Measurements from ENCODE around the gene VSX2.
A peak's percentile ranks its signal among the peaks of the same experiment; 100 is the strongest.

VSX2 gene

GRCh38 chr14:74238974-74239847 is at the start of gene VSX2:
VSX2 (plus strand) TSS chr14:74239449; CDS start chr14:74239562, 113 bp downstream.
- FAIRE-seq: no peak
- no peak for DNase-seq (ENCODE audit: extremely low spot score, insufficient read length, low read depth)

- DNase-seq (ENCODE audit: extremely low spot score, insufficient read length, low read depth) (no peak), FAIRE-seq (no peak)
Measured at GRCh38 chr14:74190927-74191575, 48.2 kb upstream of the VSX2 start.

GRCh38 chr14:74194506-74195274 is 44.6 kb upstream of the VSX2 start:
- no peak for DNase-seq (ENCODE audit: extremely low spot score, insufficient read length, low read depth)
- FAIRE-seq: no peak

- FAIRE-seq (no peak), DNase-seq (ENCODE audit: extremely low spot score, insufficient read length, low read depth) (no peak)
Measured at GRCh38 chr14:74195623-74196022, 43.6 kb upstream of the VSX2 start.

GRCh38 chr14:74198441-74199234 is 40.6 kb upstream of the VSX2 start:
- FAIRE-seq (no peak), DNase-seq (ENCODE audit: extremely low spot score, insufficient read length, low read depth) (no peak)

GRCh38 chr14:74202113-74202512 is 37.1 kb upstream of the VSX2 start:
- DNase-seq (ENCODE audit: extremely low spot score, insufficient read length, low read depth) (no peak), FAIRE-seq (no peak)

GRCh38 chr14:74203639-74204038 is 35.6 kb upstream of the VSX2 start:
- FAIRE-seq: no peak

GRCh38 chr14:74204491-74204890 is 34.8 kb upstream of the VSX2 start:
- FAIRE-seq (no peak), DNase-seq (ENCODE audit: extremely low spot score, insufficient read length, low read depth) (no peak)

More at GRCh38 chr14:74203639-74204038, 35.6 kb upstream of the VSX2 start:
- DNase-seq (ENCODE audit: extremely low spot score, insufficient read length, low read depth): no peak

GRCh38 chr14:74205882-74206281 is 33.4 kb upstream of the VSX2 start:
- FAIRE-seq: no peak
- no peak for DNase-seq (ENCODE audit: extremely low spot score, insufficient read length, low read depth)

- DNase-seq (ENCODE audit: extremely low spot score, insufficient read length, low read depth) (no peak), FAIRE-seq (no peak)
Measured at GRCh38 chr14:74207943-74208342, 31.3 kb upstream of the VSX2 start.

GRCh38 chr14:74208642-74209041 is 30.6 kb upstream of the VSX2 start:
- no peak for FAIRE-seq

GRCh38 chr14:74211945-74212580 is 27.2 kb upstream of the VSX2 start:
- DNase-seq (ENCODE audit: extremely low spot score, insufficient read length, low read depth) (no peak), FAIRE-seq (no peak)

More at GRCh38 chr14:74208642-74209041, 30.6 kb upstream of the VSX2 start:
- DNase-seq (ENCODE audit: extremely low spot score, insufficient read length, low read depth): no peak

GRCh38 chr14:74213907-74214803 is 25.1 kb upstream of the VSX2 start:
- FAIRE-seq: no peak
- DNase-seq (ENCODE audit: extremely low spot score, insufficient read length, low read depth): no peak

- no peak for FAIRE-seq
- no peak for DNase-seq (ENCODE audit: extremely low spot score, insufficient read length, low read depth)
Measured at GRCh38 chr14:74216671-74217070, 22.6 kb upstream of the VSX2 start.

GRCh38 chr14:74217672-74218448 is 21.4 kb upstream of the VSX2 start:
- peak; percentile 70 for FAIRE-seq

GRCh38 chr14:74218462-74218861 is 20.8 kb upstream of the VSX2 start:
- DNase-seq (ENCODE audit: extremely low spot score, insufficient read length, low read depth): no peak
- FAIRE-seq: no peak

More at GRCh38 chr14:74217672-74218448, 21.4 kb upstream of the VSX2 start:
- peak; percentile 71 for DNase-seq (ENCODE audit: extremely low spot score, insufficient read length, low read depth)
